ENCODE results near the gene ZNF579.

DNA sequence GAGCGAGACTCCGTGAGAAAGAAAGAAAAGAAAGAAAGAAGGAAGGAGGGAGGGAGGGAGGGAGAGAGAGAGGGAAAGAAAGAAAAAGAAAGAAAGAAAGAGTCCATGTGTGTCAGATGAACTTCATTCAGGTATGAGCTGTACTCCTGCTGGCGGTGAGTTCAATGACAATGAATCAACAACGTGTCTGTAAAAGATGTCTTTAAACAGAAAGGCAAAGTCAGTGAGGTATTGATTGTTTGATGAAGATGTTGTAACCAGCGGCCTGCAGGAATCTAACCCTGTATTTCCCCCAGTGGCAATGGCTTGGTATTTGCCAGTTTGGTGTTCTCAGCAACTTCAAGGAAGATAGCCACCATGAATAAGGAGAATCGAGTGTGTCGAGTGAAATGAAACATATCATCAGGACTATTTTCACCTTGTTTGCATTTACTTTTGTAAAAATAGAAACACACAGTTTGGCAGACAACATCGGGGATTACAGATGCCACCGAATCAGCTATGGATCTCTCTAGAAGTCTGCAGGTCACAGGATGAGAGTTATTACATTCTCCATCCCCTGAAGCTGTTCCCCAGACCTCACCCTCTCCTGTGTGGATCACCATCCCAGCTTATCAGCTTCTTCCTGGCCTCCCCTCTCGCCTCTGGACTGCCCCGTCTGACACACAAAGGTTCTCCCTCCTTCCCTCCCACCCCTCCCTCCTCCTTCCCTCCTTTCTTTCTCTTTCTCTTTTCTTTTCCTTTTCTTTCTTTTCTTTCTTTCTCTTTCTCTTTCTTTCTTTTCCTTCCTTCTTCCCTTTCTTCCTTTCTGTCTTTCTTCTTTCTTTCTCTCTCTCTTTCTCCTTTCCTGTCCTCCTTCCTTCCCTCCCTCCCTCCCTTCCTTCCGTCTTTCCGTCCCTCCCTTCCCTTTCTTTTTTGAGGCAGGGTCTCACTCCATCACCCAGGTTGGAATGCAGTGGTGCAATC is 27.1 kb downstream of the ZNF579 start:
- TF ChIP-seq, protein P1, sequence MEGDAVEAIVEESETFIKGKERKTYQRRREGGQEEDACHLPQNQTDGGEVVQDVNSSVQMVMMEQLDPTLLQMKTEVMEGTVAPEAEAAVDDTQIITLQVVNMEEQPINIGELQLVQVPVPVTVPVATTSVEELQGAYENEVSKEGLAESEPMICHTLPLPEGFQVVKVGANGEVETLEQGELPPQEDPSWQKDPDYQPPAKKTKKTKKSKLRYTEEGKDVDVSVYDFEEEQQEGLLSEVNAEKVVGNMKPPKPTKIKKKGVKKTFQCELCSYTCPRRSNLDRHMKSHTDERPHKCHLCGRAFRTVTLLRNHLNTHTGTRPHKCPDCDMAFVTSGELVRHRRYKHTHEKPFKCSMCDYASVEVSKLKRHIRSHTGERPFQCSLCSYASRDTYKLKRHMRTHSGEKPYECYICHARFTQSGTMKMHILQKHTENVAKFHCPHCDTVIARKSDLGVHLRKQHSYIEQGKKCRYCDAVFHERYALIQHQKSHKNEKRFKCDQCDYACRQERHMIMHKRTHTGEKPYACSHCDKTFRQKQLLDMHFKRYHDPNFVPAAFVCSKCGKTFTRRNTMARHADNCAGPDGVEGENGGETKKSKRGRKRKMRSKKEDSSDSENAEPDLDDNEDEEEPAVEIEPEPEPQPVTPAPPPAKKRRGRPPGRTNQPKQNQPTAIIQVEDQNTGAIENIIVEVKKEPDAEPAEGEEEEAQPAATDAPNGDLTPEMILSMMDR (conservative IDR thresholded peaks at IDR 0.05; ENCODE audit: low read depth, low read length) = no peak
- no peak for TF ChIP-seq EZH2phosphoT487 (IDR thresholded peaks at IDR 0.05; ENCODE audit: borderline replicate concordance, low read length)
